NT2/D1 (cell line): ENCODE results near the gene CACNA2D4.

Experiments used
- DNase-seq: peaks from one replicate; pipeline ENCODE4 v3.0.0-alpha.2; 2011; ENCODE audit warnings: low read depth, low spot score
- H3K27me3 ChIP-seq: 2 replicates; pipeline ENCODE4 v1.6.0; 2011; ENCODE audit warnings: mild to moderate bottlenecking; ENCODE audit not compliant: insufficient read length, insufficient read depth
- H3K36me3 ChIP-seq: 2 replicates; pipeline ENCODE4 v1.6.1; 2011; ENCODE audit warnings: mild to moderate bottlenecking, low read length, mixed read lengths; ENCODE audit not compliant: insufficient read depth, insufficient read length
- H3K4me1 ChIP-seq: 2 replicates; pipeline ENCODE4 v1.5.1; 2011; ENCODE audit not compliant: insufficient read depth, insufficient read length
- H3K4me3 ChIP-seq: 2 replicates; pipeline ENCODE4 v1.5.1; 2011; ENCODE audit warnings: low read depth; ENCODE audit not compliant: insufficient read length
- H3K9ac ChIP-seq: 2 replicates; pipeline ENCODE4 v1.6.0; 2011; ENCODE audit warnings: low read depth; ENCODE audit not compliant: insufficient read length
- H3K9me3 ChIP-seq: 2 replicates; pipeline ENCODE4 v1.5.1; 2011; ENCODE audit warnings: mild to moderate bottlenecking, low read length; ENCODE audit not compliant: insufficient read depth
- SUZ12 ChIP-seq: IDR thresholded peaks from 2 replicates; pipeline ENCODE4 v1.6.1; 2011; ENCODE audit not compliant: insufficient read length, insufficient read depth; ENCODE audit errors: extremely low read depth
- YY1 ChIP-seq: IDR thresholded peaks from 2 replicates; pipeline ENCODE4 v1.6.1; 2011; ENCODE audit not compliant: insufficient read length, insufficient read depth
- ZNF274 ChIP-seq: IDR thresholded peaks from 2 replicates; pipeline ENCODE4 v1.6.1; 2011; ENCODE audit warnings: mild to moderate bottlenecking, low read depth, low read length

CACNA2D4 gene

DNA sequence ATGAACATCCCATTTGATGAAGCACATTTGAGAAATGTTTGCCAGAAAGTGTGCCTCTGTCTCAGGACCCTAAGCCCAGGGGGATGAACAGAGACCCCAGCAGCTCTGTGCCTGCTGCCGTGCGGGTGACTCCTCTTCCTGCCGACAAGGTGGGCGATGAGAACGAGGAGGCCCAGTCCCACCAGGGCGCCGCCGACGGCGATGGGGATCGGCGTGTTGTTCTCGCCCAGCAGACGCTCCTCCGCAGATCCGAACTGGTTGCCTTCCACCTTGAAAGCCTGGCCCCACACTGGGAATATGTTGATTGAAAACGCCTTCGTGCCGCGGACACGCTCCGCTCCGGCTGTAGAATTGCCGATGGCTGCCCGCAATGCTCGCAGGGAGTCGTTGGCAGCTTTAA, 54.0 kb downstream of the CACNA2D4 start:
- Histone ChIP-seq H3K36me3 (no peaks in the 10 kb centered on the region), H3K27me3 (no peaks in the 10 kb centered on the region), H3K4me3 (no peak overlapping the region), H3K9ac (no peak overlapping the region), H3K9me3 (peaks cover 18% of the 10 kb centered on the region), H3K4me1 (peaks cover 7% of the 10 kb centered on the region)
- DNase-seq: no peak
- TF ChIP-seq ZNF274 (no peak), YY1 (no peak), SUZ12 (no peak)

- Histone ChIP-seq H3K9ac (no peak overlapping the region), H3K27me3 (no peaks in the 10 kb centered on the region)
Observed at GRCh38 chr12:1863823-1864222, 54.6 kb downstream of the CACNA2D4 start.

DNA sequence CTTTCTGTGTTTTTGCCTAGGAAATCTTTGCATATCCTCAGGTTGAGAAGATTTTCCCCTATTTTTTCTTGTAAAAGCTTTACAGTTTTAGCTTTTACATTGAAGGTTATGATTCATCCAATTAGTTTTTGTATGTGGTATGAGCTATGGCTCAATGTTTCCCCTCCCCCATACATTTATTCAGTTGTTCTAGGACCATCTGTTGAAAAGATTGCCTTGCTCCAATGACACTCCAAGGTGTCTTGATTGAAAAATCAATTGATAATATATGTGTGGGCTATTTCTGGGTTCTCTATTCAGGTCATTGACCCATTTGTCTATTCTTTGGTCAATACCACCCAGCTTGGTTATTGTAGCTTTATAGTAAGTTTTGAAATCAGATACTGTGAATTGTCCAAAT, 55.5 kb downstream of the CACNA2D4 start:
- Histone ChIP-seq H3K36me3 (no peaks in the 10 kb centered on the region), H3K4me3 (no peak overlapping the region), H3K9ac (no peak overlapping the region), H3K27me3 (no peaks in the 10 kb centered on the region), H3K4me1 (peaks cover 7% of the 10 kb centered on the region), H3K9me3 (peaks cover 11% of the 10 kb centered on the region)
- TF ChIP-seq SUZ12 (no peak), YY1 (no peak), ZNF274 (no peak)
- no peak for DNase-seq

More at GRCh38 chr12:1863823-1864222, 54.6 kb downstream of the CACNA2D4 start:
- TF ChIP-seq ZNF274 (no peak), YY1 (no peak), SUZ12 (no peak)
- no peak for DNase-seq
- H3K4me3 ChIP-seq: no peak overlapping the region
- H3K9me3 ChIP-seq: peaks cover 18% of the 10 kb centered on the region
- H3K4me1 ChIP-seq: peaks cover 7% of the 10 kb centered on the region
- H3K36me3 ChIP-seq: no peaks in the 10 kb centered on the region

DNA sequence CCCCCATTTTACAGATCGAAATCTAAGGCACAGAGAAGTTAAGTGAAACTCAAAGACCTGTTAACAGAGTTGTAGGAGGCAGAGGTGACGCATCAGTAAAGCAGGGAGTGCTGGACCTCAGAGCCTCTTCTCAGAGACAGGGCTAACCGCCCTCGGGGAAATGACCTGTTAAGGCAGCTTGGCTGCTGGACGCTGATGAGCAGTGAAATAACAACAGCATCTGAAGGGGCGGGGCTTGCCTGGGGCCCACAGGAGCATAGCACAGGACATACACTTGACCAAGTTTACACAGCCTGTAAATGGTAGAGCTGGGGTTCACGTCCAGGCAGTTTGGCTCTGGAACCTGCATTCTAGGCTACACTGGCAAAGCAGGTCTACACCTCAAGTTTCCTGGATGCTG, 58.8 kb downstream of the CACNA2D4 start:
- Histone ChIP-seq H3K9me3 (peaks cover 35% of the 10 kb centered on the region), H3K27me3 (no peaks in the 10 kb centered on the region)

GRCh38 chr12:1858456-1858855, 60.0 kb downstream of the CACNA2D4 start:
- no peak for TF ChIP-seq SUZ12
- no peak for TF ChIP-seq ZNF274
- TF ChIP-seq YY1: no peak
- H3K4me1 ChIP-seq: peaks cover 2% of the 10 kb centered on the region
- H3K4me3 ChIP-seq: no peak overlapping the region
- no peaks in the 10 kb centered on the region for H3K36me3 ChIP-seq
- DNase-seq: no peak
- peaks cover 47% of the 10 kb centered on the region for H3K9me3 ChIP-seq
- no peak overlapping the region for H3K9ac ChIP-seq
- no peaks in the 10 kb centered on the region for H3K27me3 ChIP-seq

More for the DNA sequence above, 58.8 kb downstream of the CACNA2D4 start:
- no peak for TF ChIP-seq SUZ12
- no peak for TF ChIP-seq ZNF274
- TF ChIP-seq YY1: no peak
- Histone ChIP-seq H3K9ac (no peak overlapping the region), H3K4me3 (no peak overlapping the region), H3K36me3 (no peaks in the 10 kb centered on the region), H3K4me1 (peaks cover 7% of the 10 kb centered on the region)
- no peak for DNase-seq

GRCh38 chr12:1857821-1858220, 60.6 kb downstream of the CACNA2D4 start:
- H3K9ac ChIP-seq: no peak overlapping the region
- TF ChIP-seq ZNF274 (no peak), YY1 (no peak), SUZ12 (no peak)

DNA sequence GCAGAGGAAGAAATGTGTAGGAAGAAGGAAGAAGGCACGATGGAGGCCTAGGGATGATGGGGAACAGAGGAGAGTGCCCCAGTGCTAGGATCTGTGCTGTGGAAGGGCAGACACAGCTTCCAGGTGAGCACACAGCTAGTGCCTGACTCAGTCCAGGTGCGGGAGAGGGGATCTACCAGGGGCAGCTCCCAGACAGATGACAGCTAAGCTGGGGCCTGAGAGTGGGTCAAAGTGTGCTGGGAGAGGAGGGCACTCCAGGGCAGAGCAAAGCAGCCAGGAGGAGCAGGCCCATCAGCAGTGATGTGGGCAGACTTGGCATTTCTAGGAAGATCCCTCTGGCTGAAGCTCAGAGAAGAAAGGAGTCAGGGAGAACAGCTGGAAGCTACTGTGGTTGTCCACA, 61.4 kb downstream of the CACNA2D4 start:
- no peaks in the 10 kb centered on the region for H3K27me3 ChIP-seq
- peaks cover 55% of the 10 kb centered on the region for H3K9me3 ChIP-seq
- no peak overlapping the region for H3K4me3 ChIP-seq
- no peak overlapping the region for H3K9ac ChIP-seq
- TF ChIP-seq YY1: no peak
- TF ChIP-seq ZNF274: no peak
- no peak for TF ChIP-seq SUZ12
- H3K36me3 ChIP-seq: no peaks in the 10 kb centered on the region
- peaks cover 2% of the 10 kb centered on the region for H3K4me1 ChIP-seq
- DNase-seq: no peak

More at GRCh38 chr12:1857821-1858220, 60.6 kb downstream of the CACNA2D4 start:
- Histone ChIP-seq H3K4me1 (peaks cover 2% of the 10 kb centered on the region), H3K4me3 (no peak overlapping the region), H3K9me3 (peaks cover 53% of the 10 kb centered on the region), H3K27me3 (no peaks in the 10 kb centered on the region), H3K36me3 (no peaks in the 10 kb centered on the region)
- DNase-seq: no peak
